GM12891 (cell line): ENCODE data around the gene GDPD5.

Experiments used
- POLR2A ChIP-seq: IDR thresholded peaks from 2 replicates; pipeline ENCODE4 v1.6.1; 2011; ENCODE audit warnings: low read depth, low read length, control low read depth
- POLR2AphosphoS5 ChIP-seq: IDR thresholded peaks from 2 replicates; pipeline ENCODE4 v1.6.1; 2011; ENCODE audit warnings: low read depth, low read length, control low read depth
- SPI1 ChIP-seq: IDR thresholded peaks from 2 replicates; pipeline ENCODE4 v1.6.1; 2011; ENCODE audit warnings: low read depth, low read length, control low read depth

GRCh38 chr11:75428989-75429640 lies 96.6 kb downstream of the GDPD5 start:
- TF ChIP-seq POLR2AphosphoS5 (no peak), POLR2A (no peak), SPI1 (no peak)
